Kidney epithelial cell (primary cell): ENCODE measurements around the gene APLP2. TPM values are rescaled to one million over a fixed set of nuclear protein-coding genes. Genes with fewer than 3 reads are reported as not detected.

ENCODE experiments used
- DNase-seq: peaks from one replicate; pipeline ENCODE4 v3.0.0-alpha.2; 2010; ENCODE audit warnings: low read depth
- H3K27me3 ChIP-seq: 2 replicates; pipeline ENCODE4 v1.6.0; 2011; ENCODE audit warnings: low read length; ENCODE audit not compliant: control insufficient read depth, insufficient read depth
- H3K36me3 ChIP-seq: 2 replicates; pipeline ENCODE4 v1.5.1; 2011; ENCODE audit warnings: low read length; ENCODE audit not compliant: control insufficient read depth, insufficient read depth
- H3K4me3 ChIP-seq: 2 replicates; pipeline ENCODE4 v1.5.1; 2011; ENCODE audit warnings: low read depth, mild to moderate bottlenecking, control low read depth, low read length
- total RNA-seq: library from RNA; depleted of rRNA; stranded (reverse); fragments of >200 nt; gene quantifications from 2 replicates; pipeline ENCODE4 v1.2.3, GENCODE V29; 2015
- TF ChIP-seq, protein P1 (sequence below): IDR thresholded peaks from 2 replicates; pipeline ENCODE4 v1.5.1; 2011; ENCODE audit warnings: mild to moderate bottlenecking, moderate library complexity, low read length, control low read depth, inconsistent platforms; ENCODE audit not compliant: insufficient read depth, poor library complexity, severe bottlenecking

APLP2 gene
- total RNA-seq, 1 donor from 2014 or later: 586 TPM

GRCh38 chr11:130094614-130095013 lies 24.9 kb downstream of the APLP2 start:
- Histone ChIP-seq H3K4me3 (no peak overlapping the region), H3K36me3 (no peaks in the 10 kb centered on the region), H3K27me3 (no peaks in the 10 kb centered on the region)
- DNase-seq: no peak
- TF ChIP-seq, protein P1, sequence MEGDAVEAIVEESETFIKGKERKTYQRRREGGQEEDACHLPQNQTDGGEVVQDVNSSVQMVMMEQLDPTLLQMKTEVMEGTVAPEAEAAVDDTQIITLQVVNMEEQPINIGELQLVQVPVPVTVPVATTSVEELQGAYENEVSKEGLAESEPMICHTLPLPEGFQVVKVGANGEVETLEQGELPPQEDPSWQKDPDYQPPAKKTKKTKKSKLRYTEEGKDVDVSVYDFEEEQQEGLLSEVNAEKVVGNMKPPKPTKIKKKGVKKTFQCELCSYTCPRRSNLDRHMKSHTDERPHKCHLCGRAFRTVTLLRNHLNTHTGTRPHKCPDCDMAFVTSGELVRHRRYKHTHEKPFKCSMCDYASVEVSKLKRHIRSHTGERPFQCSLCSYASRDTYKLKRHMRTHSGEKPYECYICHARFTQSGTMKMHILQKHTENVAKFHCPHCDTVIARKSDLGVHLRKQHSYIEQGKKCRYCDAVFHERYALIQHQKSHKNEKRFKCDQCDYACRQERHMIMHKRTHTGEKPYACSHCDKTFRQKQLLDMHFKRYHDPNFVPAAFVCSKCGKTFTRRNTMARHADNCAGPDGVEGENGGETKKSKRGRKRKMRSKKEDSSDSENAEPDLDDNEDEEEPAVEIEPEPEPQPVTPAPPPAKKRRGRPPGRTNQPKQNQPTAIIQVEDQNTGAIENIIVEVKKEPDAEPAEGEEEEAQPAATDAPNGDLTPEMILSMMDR: no peak

DNA sequence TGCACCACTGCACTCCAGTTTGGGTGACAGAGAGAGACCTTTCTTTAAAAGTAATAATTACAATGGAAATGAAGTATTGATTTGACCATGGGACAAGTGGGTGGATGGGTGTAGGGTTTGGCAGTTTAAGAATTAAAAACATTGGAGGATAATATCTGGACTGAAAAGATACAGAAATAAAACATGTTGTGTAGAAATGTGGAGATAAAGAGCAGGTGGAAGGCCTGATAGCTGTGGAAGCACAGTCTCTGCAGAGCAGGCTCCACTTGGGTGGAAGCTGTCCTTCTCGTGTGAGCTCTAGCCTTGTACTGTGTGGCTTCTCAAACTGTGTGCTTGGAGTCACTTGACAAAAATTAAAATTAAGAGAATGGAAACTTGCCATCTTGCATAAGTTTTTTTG lies 25.6 kb downstream of the APLP2 start:
- Histone ChIP-seq H3K27me3 (no peaks in the 10 kb centered on the region), H3K36me3 (no peaks in the 10 kb centered on the region), H3K4me3 (no peak overlapping the region)
- no peak for DNase-seq
- TF ChIP-seq, protein P1: no peak

GRCh38 chr11:130096042-130096441 lies 26.3 kb downstream of the APLP2 start:
- TF ChIP-seq, protein P1: no peak
- Histone ChIP-seq H3K4me3 (no peak overlapping the region), H3K36me3 (no peaks in the 10 kb centered on the region), H3K27me3 (no peaks in the 10 kb centered on the region)
- no peak for DNase-seq

GRCh38 chr11:130096823-130097222 lies 27.1 kb downstream of the APLP2 start:
- Histone ChIP-seq H3K36me3 (no peaks in the 10 kb centered on the region), H3K27me3 (no peaks in the 10 kb centered on the region), H3K4me3 (no peak overlapping the region)
- TF ChIP-seq, protein P1: no peak
- DNase-seq: no peak

DNA sequence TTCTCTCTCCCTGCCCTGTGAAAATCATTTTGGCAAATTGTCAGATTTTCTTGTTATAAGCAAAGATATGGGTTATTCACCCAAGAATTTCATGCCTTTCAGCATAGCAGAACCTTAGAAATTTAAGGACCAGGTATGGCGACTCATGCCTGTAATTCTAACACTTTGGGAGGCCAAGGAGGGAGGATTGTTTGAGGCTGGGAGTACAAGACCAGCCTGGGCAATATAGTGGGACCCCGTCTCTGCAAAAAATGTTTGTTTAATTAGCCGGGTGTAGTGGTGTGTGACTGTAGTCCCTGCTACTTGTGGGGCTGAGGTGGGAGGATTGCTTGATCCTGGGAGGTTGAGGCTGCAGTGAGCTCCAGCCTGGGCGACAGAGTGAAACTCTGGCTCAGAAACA lies 27.6 kb downstream of the APLP2 start:
- DNase-seq: no peak
- no peaks in the 10 kb centered on the region for H3K36me3 ChIP-seq
- no peaks in the 10 kb centered on the region for H3K27me3 ChIP-seq
- no peak overlapping the region for H3K4me3 ChIP-seq
- TF ChIP-seq, protein P1: no peak

GRCh38 chr11:130099356-130099755 lies 29.7 kb downstream of the APLP2 start:
- Histone ChIP-seq H3K36me3 (no peaks in the 10 kb centered on the region), H3K27me3 (no peaks in the 10 kb centered on the region), H3K4me3 (no peak overlapping the region)
- DNase-seq: no peak
- TF ChIP-seq, protein P1: no peak
